Transverse colon (tissue), 4 donors: ENCODE data around the gene MLST8.

Experiments
- CTCF ChIP-seq, 5 experiments: fragments of 200-600 bp in 3 of 5; fragments of 450-650 bp in 2 of 5; sonication (generic) in 3 of 5; IDR thresholded peaks; 1 replicate in 2 of 5; 2 replicates in 3 of 5; pipeline ENCODE4 v1.5.1; 2016 to 2017; ENCODE audit warnings: antibody characterized with exemption in 5 of 5, inconsistent platforms in 3 of 5, mild to moderate bottlenecking in 2 of 5, moderate library complexity in 1 of 5
- EP300 ChIP-seq: sonication (generic); formaldehyde crosslinking; IDR thresholded peaks from one replicate; pipeline ENCODE4 v1.6.1; 2017; ENCODE audit warnings: antibody characterized with exemption, low read depth
- POLR2A ChIP-seq: fragments of 450-650 bp; IDR thresholded peaks from one replicate; pipeline ENCODE4 v1.6.1; 2016; ENCODE audit warnings: antibody characterized with exemption, mild to moderate bottlenecking, moderate library complexity
- POLR2AphosphoS5 ChIP-seq, 3 donors: sonication (generic); formaldehyde crosslinking; IDR thresholded peaks; one replicate each; pipeline ENCODE4 v1.6.1; 2016; ENCODE audit warnings: antibody characterized with exemption in 3 of 3

GRCh38 chr16:2252806-2253148 is 47.5 kb downstream of the MLST8 start:
- TF ChIP-seq POLR2A (no peak), CTCF (IDR thresholded peaks at IDR 0.05) (no peak), POLR2AphosphoS5 (IDR thresholded peaks at IDR 0.05) (no peak), EP300 (no peak)
